ENCODE data around the gene WDR91. TPM values are rescaled to one million over a fixed set of nuclear protein-coding genes. Genes with fewer than 3 reads are reported as not detected.
"Not testable (repeated sequence)": the region's sequence is repeated elsewhere in the genome, so short reads cannot be mapped to it uniquely, and the experiment has no call there.

Gene WDR91
- total RNA-seq, 1 donor from 2014 or later = 5.5 TPM

DNA sequence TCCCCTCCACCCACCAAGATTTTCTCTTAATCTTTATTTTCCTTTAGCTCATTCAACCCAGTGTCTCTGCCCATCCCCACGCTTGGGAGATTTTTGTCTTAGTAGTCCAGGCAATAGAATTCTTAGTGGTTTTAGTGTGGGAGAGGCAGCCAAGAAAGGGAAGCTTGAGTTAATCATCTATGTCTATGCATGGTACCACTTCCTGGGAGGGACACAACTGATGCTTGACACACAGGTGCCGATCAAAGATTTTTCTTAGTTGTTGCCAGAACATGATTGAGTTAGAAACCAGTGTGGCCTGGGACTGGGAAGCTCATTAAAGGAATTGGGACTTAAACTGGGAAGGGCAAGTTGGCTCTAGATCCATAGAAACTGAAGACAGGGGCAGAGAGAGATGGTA lies 25.4 kb upstream of the WDR91 start:
- peaks cover 8% of the 10 kb centered on the region for H3K4me1 Mint-ChIP-seq (ENCODE audit: low read depth, unreplicated experiment)
- Histone ChIP-seq H3K27me3 (ENCODE audit: insufficient read depth, low read length) (peaks cover 5% of the 10 kb centered on the region), H3K79me2 (ENCODE audit: insufficient read depth, low read length) (no peaks in the 10 kb centered on the region), H3K4me2 (ENCODE audit: low read length) (no peak overlapping the region), H3K4me3 (ENCODE audit: insufficient read depth, low read depth, low read length) (no peak overlapping the region), H3K9ac (ENCODE audit: low read length) (no peak overlapping the region), H3K4me1 (ENCODE audit: insufficient read depth, low read length) (no peaks in the 10 kb centered on the region), H4K20me1 (ENCODE audit: insufficient read depth, low read length) (no peaks in the 10 kb centered on the region), H3K36me3 (ENCODE audit: insufficient read depth, low read length) (no peaks in the 10 kb centered on the region), H3K9me3 (ENCODE audit: insufficient read depth, low read depth, low read length) (no peaks in the 10 kb centered on the region), H2AFZ (ENCODE audit: low read depth, low read length) (no peak overlapping the region), H3K27ac (ENCODE audit: low read depth, low read length) (no peak overlapping the region)
- FAIRE-seq (no peak), DNase-seq (ENCODE audit: low read depth) (peak; percentile 35)
- TF ChIP-seq, protein P1, sequence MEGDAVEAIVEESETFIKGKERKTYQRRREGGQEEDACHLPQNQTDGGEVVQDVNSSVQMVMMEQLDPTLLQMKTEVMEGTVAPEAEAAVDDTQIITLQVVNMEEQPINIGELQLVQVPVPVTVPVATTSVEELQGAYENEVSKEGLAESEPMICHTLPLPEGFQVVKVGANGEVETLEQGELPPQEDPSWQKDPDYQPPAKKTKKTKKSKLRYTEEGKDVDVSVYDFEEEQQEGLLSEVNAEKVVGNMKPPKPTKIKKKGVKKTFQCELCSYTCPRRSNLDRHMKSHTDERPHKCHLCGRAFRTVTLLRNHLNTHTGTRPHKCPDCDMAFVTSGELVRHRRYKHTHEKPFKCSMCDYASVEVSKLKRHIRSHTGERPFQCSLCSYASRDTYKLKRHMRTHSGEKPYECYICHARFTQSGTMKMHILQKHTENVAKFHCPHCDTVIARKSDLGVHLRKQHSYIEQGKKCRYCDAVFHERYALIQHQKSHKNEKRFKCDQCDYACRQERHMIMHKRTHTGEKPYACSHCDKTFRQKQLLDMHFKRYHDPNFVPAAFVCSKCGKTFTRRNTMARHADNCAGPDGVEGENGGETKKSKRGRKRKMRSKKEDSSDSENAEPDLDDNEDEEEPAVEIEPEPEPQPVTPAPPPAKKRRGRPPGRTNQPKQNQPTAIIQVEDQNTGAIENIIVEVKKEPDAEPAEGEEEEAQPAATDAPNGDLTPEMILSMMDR (IDR thresholded peaks at IDR 0.05; ENCODE audit: insufficient read depth, low read depth, low read length) = no peak
- peaks cover 7% of the 10 kb centered on the region for H3K27me3 Mint-ChIP-seq (ENCODE audit: low read depth, unreplicated experiment)
- H3K36me3 Mint-ChIP-seq (ENCODE audit: low read depth, unreplicated experiment) = no peaks in the 10 kb centered on the region
- no peak overlapping the region for H3K4me3 Mint-ChIP-seq (ENCODE audit: unreplicated experiment)
- H3K27ac Mint-ChIP-seq (ENCODE audit: unreplicated experiment) = no peak overlapping the region
- H3K9me3 Mint-ChIP-seq (ENCODE audit: unreplicated experiment) = peaks cover 2% of the 10 kb centered on the region

DNA sequence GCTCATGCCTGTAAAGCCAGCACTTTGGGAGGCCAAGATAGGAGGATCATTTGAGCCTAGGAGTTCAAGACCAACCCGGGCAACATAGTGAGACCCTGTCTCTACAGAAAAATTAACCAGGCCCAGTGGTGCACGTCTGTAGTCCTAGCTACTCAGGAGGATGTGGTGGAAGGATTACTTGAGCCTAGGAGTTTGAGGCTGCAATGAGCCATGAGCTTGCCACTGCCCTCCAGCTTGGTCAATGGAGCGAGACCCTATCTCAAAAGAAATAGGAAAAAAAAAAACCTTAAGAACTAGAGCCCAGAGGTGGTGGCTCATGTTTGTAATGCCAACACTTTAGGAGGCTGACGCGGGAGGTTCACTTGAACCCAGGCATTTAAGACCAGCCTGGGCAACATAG lies 24.5 kb upstream of the WDR91 start:
- H3K27ac Mint-ChIP-seq (ENCODE audit: unreplicated experiment) = no peak overlapping the region
- H3K4me3 Mint-ChIP-seq (ENCODE audit: unreplicated experiment) = no peak overlapping the region
- Histone ChIP-seq H3K36me3 (ENCODE audit: insufficient read depth, low read length) (no peaks in the 10 kb centered on the region), H3K9ac (ENCODE audit: low read length) (no peak overlapping the region), H3K79me2 (ENCODE audit: insufficient read depth, low read length) (no peaks in the 10 kb centered on the region), H3K27ac (ENCODE audit: low read depth, low read length) (no peak overlapping the region), H4K20me1 (ENCODE audit: insufficient read depth, low read length) (no peaks in the 10 kb centered on the region), H3K4me2 (ENCODE audit: low read length) (no peak overlapping the region), H3K4me3 (ENCODE audit: insufficient read depth, low read depth, low read length) (no peak overlapping the region), H3K27me3 (ENCODE audit: insufficient read depth, low read length) (peaks cover 3% of the 10 kb centered on the region), H3K9me3 (ENCODE audit: insufficient read depth, low read depth, low read length) (no peaks in the 10 kb centered on the region), H2AFZ (ENCODE audit: low read depth, low read length) (no peak overlapping the region), H3K4me1 (ENCODE audit: insufficient read depth, low read length) (no peaks in the 10 kb centered on the region)
- DNase-seq (ENCODE audit: low read depth) = no peak
- TF ChIP-seq, protein P1 (IDR thresholded peaks at IDR 0.05; ENCODE audit: insufficient read depth, low read depth, low read length) = no peak
- no peak for TF ChIP-seq EZH2 (IDR thresholded peaks at IDR 0.05; ENCODE audit: insufficient read depth, low read length)
- H3K27me3 Mint-ChIP-seq (ENCODE audit: low read depth, unreplicated experiment) = peaks cover 4% of the 10 kb centered on the region
- H3K4me1 Mint-ChIP-seq (ENCODE audit: low read depth, unreplicated experiment) = peaks cover 12% of the 10 kb centered on the region
- FAIRE-seq = no peak
- peaks cover 2% of the 10 kb centered on the region for H3K9me3 Mint-ChIP-seq (ENCODE audit: unreplicated experiment)
- H3K36me3 Mint-ChIP-seq (ENCODE audit: low read depth, unreplicated experiment) = no peaks in the 10 kb centered on the region

DNA sequence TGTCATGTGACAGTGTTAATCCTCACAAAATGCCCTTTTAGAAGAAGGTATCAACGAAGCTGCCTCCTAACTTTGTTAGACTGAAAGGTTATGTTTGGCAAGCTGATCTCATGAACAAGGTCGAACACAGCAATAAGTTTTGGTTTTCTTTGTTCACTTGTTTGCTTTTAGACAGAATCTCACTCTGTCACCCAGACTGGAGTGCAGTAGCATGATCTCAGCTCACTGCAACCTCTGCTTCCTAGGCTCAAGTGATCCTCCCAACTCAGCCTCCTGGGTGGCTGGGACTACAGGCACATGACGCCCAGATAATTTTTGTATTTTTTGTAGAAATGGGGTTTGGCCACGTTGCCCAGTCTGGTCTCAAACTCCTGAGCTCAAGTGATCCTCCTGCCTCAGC lies 23.4 kb upstream of the WDR91 start:
- Histone ChIP-seq H3K9ac (ENCODE audit: low read length) (no peak overlapping the region), H3K4me3 (ENCODE audit: insufficient read depth, low read depth, low read length) (no peak overlapping the region), H3K4me2 (ENCODE audit: low read length) (no peak overlapping the region), H3K9me3 (ENCODE audit: insufficient read depth, low read depth, low read length) (no peaks in the 10 kb centered on the region), H3K79me2 (ENCODE audit: insufficient read depth, low read length) (no peaks in the 10 kb centered on the region), H3K36me3 (ENCODE audit: insufficient read depth, low read length) (no peaks in the 10 kb centered on the region), H3K27ac (ENCODE audit: low read depth, low read length) (no peak overlapping the region), H3K4me1 (ENCODE audit: insufficient read depth, low read length) (no peaks in the 10 kb centered on the region), H3K27me3 (ENCODE audit: insufficient read depth, low read length) (peaks cover 3% of the 10 kb centered on the region), H2AFZ (ENCODE audit: low read depth, low read length) (no peak overlapping the region), H4K20me1 (ENCODE audit: insufficient read depth, low read length) (no peaks in the 10 kb centered on the region)
- Mint-ChIP-seq H3K27me3 (ENCODE audit: low read depth, unreplicated experiment) (peaks cover 8% of the 10 kb centered on the region), H3K27ac (ENCODE audit: unreplicated experiment) (no peak overlapping the region), H3K9me3 (ENCODE audit: unreplicated experiment) (peaks cover 2% of the 10 kb centered on the region), H3K4me1 (ENCODE audit: low read depth, unreplicated experiment) (peaks cover 12% of the 10 kb centered on the region), H3K4me3 (ENCODE audit: unreplicated experiment) (no peak overlapping the region), H3K36me3 (ENCODE audit: low read depth, unreplicated experiment) (no peaks in the 10 kb centered on the region)
- DNase-seq (ENCODE audit: low read depth) (no peak), FAIRE-seq (no peak)
- TF ChIP-seq, protein P1 (IDR thresholded peaks at IDR 0.05; ENCODE audit: insufficient read depth, low read depth, low read length) = no peak
- no peak for TF ChIP-seq EZH2 (IDR thresholded peaks at IDR 0.05; ENCODE audit: insufficient read depth, low read length)

DNA sequence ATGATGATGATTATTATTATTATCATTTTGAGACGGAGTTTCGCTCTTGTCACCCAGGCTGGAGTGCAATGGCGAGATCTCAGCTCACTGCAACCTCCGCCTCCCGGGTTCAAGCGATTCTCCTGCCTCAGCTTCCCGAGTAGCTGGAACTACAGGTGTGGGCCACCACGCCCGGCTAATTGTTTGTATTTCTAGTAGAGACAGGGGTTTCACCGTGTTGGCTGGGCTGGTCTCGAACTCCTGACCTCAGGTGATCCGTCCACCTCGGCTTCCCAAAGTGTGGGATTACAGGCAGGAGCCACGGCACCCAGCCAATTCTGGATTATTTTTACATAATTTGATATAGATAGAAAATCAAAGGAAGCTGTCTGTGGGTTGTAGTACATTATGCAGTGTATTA lies 22.8 kb upstream of the WDR91 start:
- FAIRE-seq; H3K36me3 ChIP-seq (ENCODE audit: insufficient read depth, low read length); H3K27me3 Mint-ChIP-seq (ENCODE audit: low read depth, unreplicated experiment); H3K27ac ChIP-seq (ENCODE audit: low read depth, low read length); H4K20me1 ChIP-seq (ENCODE audit: insufficient read depth, low read length); H3K27ac Mint-ChIP-seq (ENCODE audit: unreplicated experiment); H3K4me3 ChIP-seq (ENCODE audit: insufficient read depth, low read depth, low read length); H3K4me2 ChIP-seq (ENCODE audit: low read length); H2AFZ ChIP-seq (ENCODE audit: low read depth, low read length); H3K4me3 Mint-ChIP-seq (ENCODE audit: unreplicated experiment); H3K9me3 ChIP-seq (ENCODE audit: insufficient read depth, low read depth, low read length); DNase-seq (ENCODE audit: low read depth); H3K9ac ChIP-seq (ENCODE audit: low read length); H3K79me2 ChIP-seq (ENCODE audit: insufficient read depth, low read length); H3K9me3 Mint-ChIP-seq (ENCODE audit: unreplicated experiment); H3K4me1 ChIP-seq (ENCODE audit: insufficient read depth, low read length); H3K27me3 ChIP-seq (ENCODE audit: insufficient read depth, low read length); H3K36me3 Mint-ChIP-seq (ENCODE audit: low read depth, unreplicated experiment): not testable (repeated sequence)
- peaks cover 12% of the 10 kb centered on the region for H3K4me1 Mint-ChIP-seq (ENCODE audit: low read depth, unreplicated experiment)

Measured in astrocyte (in vitro differentiated cells and primary cell).